ENCODE measurements around the gene MAT2B. TPM values are rescaled to one million over a fixed set of nuclear protein-coding genes. Genes with fewer than 3 reads are reported as not detected.
A peak's percentile ranks its signal among the peaks of the same experiment; 100 is the strongest.

The MAT2B gene
- total and polyA plus RNA-seq, 2 of the 13 experiments (the other 11 are each of a cell fraction or from before 2014, with no cell fraction given) = 20.2 to 37.1 TPM

DNA sequence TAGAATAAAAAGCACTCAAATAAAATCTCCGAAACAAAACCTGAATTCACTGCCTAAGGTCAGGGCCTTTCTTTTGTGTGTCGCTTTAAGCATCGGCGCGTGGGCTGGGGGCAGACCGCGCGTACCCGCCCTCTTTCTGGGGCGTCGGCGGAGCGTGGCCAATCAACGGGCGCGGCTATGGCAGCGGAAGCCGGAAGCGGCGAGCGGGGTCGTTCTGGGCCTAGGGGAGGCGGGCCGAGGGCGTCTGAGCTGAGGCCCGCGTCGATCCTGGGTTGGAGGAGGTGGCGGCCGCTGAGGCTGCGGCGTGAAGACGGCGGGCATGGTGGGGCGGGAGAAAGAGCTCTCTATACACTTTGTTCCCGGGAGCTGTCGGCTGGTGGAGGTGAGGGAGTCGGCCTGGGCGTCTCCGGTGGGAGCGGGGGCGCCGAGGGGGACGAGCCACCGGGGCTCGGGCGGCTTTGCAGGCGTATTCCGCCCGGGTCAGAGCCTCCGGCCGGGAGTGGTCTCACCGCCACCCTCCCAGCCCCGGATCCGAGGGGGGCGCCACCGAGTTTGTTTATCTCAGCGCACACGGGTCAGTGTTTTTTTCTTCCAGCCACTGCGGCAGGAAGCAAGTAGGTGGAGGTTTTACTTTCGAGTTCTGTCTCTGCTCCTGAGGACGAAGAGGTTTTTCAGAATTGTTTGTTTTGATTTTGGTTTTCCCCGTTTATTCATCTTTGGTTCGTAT is at the start of gene MAT2B (continued):
- TF ChIP-seq ZNF782 (CRISPR knock-in tag; IDR thresholded peaks at IDR 0.05; ENCODE audit: borderline replicate concordance) (peak; percentile 94; the same call in 1 of the 2 replicates), ARNT2 (CRISPR knock-in tag; IDR thresholded peaks at IDR 0.05; ENCODE audit: low read depth) (no peak; the same call in 1 of the 2 replicates), SRSF4 (IDR thresholded peaks at IDR 0.05; ENCODE audit: low read depth, low read length, poor library complexity, severe bottlenecking) (no peak), ELF3 (CRISPR knock-in tag; IDR thresholded peaks at IDR 0.05) (peak; percentile 43; the same call in 1 of the 2 replicates), GABPA (IDR thresholded peaks at IDR 0.05; ENCODE audit: low read depth, low read length) (peak; percentile 77), GABPA (CRISPR knock-in tag; IDR thresholded peaks at IDR 0.05; ENCODE audit: low read depth) (peak; percentile 89), CCDC6 (CRISPR knock-in tag; IDR thresholded peaks at IDR 0.05) (no peak), ZNF333 (CRISPR knock-in tag; IDR thresholded peaks at IDR 0.05; ENCODE audit: borderline replicate concordance) (peak; percentile 78; the same call in 1 of the 2 replicates), ZNF547 (CRISPR knock-in tag; IDR thresholded peaks at IDR 0.05) (no peak), ETV6 (CRISPR knock-in tag; conservative IDR thresholded peaks at IDR 0.05) (peak; percentile 60; the same call in 1 of the 2 replicates), ZNF879 (CRISPR knock-in tag; IDR thresholded peaks at IDR 0.05) (0 out of 2 replicates have a peak, but pooled peaks have one; percentile 19), ZNF30 (CRISPR knock-in tag; IDR thresholded peaks at IDR 0.05) (0 out of 2 replicates have a peak, but pooled peaks have one; percentile 31), SIN3A (IDR thresholded peaks at IDR 0.05; ENCODE audit: borderline replicate concordance, low read depth, low read length) (peak; percentile 81), ZC3H13 (CRISPR knock-in tag; IDR thresholded peaks at IDR 0.05) (peak; percentile 63; the same call in 1 of the 2 replicates), BHLHE40 (IDR thresholded peaks at IDR 0.05; ENCODE audit: low read length) (no peak), PHF20 (CRISPR knock-in tag; IDR thresholded peaks at IDR 0.05) (peak; percentile 73), POLR2A (IDR thresholded peaks at IDR 0.05; ENCODE audit: insufficient read depth in 1 of 2, low read depth in 2 of 2, low read length in 2 of 2) (peak; percentile 87 to 89), TAF1 (CRISPR knock-in tag; IDR thresholded peaks at IDR 0.05) (peak; percentile 90), ZNF382 (CRISPR knock-in tag; IDR thresholded peaks at IDR 0.05; ENCODE audit: borderline replicate concordance) (no peak)
- TF ChIP-seq, protein P1, sequence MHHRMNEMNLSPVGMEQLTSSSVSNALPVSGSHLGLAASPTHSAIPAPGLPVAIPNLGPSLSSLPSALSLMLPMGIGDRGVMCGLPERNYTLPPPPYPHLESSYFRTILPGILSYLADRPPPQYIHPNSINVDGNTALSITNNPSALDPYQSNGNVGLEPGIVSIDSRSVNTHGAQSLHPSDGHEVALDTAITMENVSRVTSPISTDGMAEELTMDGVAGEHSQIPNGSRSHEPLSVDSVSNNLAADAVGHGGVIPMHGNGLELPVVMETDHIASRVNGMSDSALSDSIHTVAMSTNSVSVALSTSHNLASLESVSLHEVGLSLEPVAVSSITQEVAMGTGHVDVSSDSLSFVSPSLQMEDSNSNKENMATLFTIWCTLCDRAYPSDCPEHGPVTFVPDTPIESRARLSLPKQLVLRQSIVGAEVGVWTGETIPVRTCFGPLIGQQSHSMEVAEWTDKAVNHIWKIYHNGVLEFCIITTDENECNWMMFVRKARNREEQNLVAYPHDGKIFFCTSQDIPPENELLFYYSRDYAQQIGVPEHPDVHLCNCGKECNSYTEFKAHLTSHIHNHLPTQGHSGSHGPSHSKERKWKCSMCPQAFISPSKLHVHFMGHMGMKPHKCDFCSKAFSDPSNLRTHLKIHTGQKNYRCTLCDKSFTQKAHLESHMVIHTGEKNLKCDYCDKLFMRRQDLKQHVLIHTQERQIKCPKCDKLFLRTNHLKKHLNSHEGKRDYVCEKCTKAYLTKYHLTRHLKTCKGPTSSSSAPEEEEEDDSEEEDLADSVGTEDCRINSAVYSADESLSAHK (CRISPR knock-in tag; IDR thresholded peaks at IDR 0.05; ENCODE audit: borderline replicate concordance) = no peak
- TF ChIP-seq, protein P2, sequence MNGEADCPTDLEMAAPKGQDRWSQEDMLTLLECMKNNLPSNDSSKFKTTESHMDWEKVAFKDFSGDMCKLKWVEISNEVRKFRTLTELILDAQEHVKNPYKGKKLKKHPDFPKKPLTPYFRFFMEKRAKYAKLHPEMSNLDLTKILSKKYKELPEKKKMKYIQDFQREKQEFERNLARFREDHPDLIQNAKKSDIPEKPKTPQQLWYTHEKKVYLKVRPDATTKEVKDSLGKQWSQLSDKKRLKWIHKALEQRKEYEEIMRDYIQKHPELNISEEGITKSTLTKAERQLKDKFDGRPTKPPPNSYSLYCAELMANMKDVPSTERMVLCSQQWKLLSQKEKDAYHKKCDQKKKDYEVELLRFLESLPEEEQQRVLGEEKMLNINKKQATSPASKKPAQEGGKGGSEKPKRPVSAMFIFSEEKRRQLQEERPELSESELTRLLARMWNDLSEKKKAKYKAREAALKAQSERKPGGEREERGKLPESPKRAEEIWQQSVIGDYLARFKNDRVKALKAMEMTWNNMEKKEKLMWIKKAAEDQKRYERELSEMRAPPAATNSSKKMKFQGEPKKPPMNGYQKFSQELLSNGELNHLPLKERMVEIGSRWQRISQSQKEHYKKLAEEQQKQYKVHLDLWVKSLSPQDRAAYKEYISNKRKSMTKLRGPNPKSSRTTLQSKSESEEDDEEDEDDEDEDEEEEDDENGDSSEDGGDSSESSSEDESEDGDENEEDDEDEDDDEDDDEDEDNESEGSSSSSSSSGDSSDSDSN (CRISPR knock-in tag; IDR thresholded peaks at IDR 0.05) = peak; percentile 91
- TF ChIP-seq, protein P3, sequence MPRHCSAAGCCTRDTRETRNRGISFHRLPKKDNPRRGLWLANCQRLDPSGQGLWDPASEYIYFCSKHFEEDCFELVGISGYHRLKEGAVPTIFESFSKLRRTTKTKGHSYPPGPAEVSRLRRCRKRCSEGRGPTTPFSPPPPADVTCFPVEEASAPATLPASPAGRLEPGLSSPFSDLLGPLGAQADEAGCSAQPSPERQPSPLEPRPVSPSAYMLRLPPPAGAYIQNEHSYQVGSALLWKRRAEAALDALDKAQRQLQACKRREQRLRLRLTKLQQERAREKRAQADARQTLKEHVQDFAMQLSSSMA (CRISPR knock-in tag; IDR thresholded peaks at IDR 0.05) = no peak
- TF ChIP-seq, protein P4, sequence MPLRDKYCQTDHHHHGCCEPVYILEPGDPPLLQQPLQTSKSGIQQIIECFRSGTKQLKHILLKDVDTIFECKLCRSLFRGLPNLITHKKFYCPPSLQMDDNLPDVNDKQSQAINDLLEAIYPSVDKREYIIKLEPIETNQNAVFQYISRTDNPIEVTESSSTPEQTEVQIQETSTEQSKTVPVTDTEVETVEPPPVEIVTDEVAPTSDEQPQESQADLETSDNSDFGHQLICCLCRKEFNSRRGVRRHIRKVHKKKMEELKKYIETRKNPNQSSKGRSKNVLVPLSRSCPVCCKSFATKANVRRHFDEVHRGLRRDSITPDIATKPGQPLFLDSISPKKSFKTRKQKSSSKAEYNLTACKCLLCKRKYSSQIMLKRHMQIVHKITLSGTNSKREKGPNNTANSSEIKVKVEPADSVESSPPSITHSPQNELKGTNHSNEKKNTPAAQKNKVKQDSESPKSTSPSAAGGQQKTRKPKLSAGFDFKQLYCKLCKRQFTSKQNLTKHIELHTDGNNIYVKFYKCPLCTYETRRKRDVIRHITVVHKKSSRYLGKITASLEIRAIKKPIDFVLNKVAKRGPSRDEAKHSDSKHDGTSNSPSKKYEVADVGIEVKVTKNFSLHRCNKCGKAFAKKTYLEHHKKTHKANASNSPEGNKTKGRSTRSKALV (CRISPR knock-in tag; IDR thresholded peaks at IDR 0.05) = peak; percentile 39; the same call in 1 of the 2 replicates
